Astrocyte (in vitro differentiated cells and primary cell): ENCODE measurements around the gene MAN1A1.

Source experiments
- CTCF ChIP-seq: IDR thresholded peaks from 2 replicates; pipeline ENCODE4 v1.5.1; 2011; ENCODE audit warnings: low read depth, mild to moderate bottlenecking, inconsistent platforms, low read length, moderate library complexity; ENCODE audit not compliant: insufficient read depth
- EZH2 ChIP-seq: IDR thresholded peaks from 2 replicates; pipeline ENCODE4 v1.6.1; 2012; ENCODE audit warnings: mild to moderate bottlenecking, low read length, inconsistent platforms; ENCODE audit not compliant: insufficient read depth

DNA sequence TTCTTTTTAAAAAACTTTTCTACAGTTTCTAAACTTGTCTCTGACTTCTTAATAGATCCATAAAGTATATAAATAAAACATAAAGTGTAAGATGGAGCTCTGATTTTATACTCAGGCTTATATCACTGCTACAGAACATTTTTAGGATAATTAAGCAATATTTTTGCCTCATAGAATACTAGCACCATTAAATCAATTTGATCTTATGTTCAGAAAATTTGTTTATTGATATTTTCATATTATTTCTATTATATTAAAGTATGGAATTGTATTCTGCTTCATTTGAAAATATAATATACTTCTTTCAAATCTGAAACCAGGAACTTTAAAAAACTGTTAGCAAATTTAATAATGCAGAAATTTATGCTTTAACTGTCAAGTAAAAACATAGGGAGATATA lies 106.5 kb downstream of the MAN1A1 start:
- no peak for TF ChIP-seq CTCF
- no peak for TF ChIP-seq EZH2
